Activated CD8-positive, alpha-beta memory T cell treated with anti-CD3 and anti-CD28 coated beads for 36 hours (primary cell): ENCODE results near the gene ZACN. TPM values are rescaled to one million over a fixed set of nuclear protein-coding genes. Genes with fewer than 3 reads are reported as not detected.
"Not testable (repeated sequence)": the region's sequence is repeated elsewhere in the genome, so short reads cannot be mapped to it uniquely, and the experiment has no call there.

Experiments used
- CTCF ChIA-PET: fragments of 350-600 bp; sonication (Branson Sonifier 250); formaldehyde crosslinking; loops from one replicate; lab custom pipeline; 2021; ENCODE audit warnings: antibody characterized with exemption; lab: Charles Lee
- POLR2A ChIA-PET: fragments of 350-600 bp; sonication (Branson Sonifier 250); formaldehyde crosslinking; loops from one replicate; lab custom pipeline; 2021; ENCODE audit warnings: antibody characterized with exemption; lab: Charles Lee
- total RNA-seq, 2 experiments: library from RNA; stranded (reverse); gene quantifications; one replicate each; pipeline ENCODE4 v1.2.3, GENCODE V29; 2021

The ZACN gene
- 1 to 10 TPM; 2.6 to 3.0 TPM for total RNA-seq

DNA sequence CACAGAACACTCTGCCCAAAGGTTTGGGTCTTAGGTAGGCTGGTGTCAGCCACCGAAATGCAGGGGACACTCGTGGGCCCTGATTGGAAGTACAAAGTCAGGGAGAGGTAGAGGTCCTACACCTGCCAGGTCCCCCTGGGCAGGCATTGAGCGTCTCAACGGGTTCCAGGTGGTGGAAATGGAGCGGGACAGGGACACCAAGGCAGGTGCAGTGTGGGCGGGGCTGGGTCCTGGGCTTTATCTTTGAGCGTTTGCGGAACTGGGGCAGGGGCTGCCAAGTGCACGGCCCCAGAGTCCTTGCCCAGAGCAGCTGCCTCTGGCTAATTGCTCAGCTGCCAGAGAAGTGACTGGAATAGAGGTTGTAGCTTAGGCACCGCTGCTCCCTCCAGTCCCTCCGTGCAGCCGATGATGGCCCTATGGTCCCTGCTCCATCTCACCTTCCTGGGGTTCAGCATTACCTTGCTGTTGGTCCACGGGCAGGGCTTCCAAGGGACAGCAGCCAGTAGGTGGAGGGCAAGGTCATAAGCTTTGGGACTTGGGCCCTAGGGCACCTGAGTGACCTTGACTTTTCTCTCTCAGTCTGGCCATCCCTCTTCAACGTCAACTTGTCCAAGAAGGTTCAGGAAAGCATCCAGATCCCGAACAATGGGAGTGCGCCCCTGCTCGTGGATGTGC lies at the start of gene ZACN:
TSS of gene ZACN (plus strand) at position 323 of the 675 bp plus-strand sequence. CDS start at position 406, 83 bp downstream.
- CTCF ChIA-PET, result interaction anchor here (1.0 to 1.5 kb wide), 3 partner anchors 42 to 200 kb away, joined by 3 to 7 read pairs (median 5); no protein-coding TSS in a partner anchor
- POLR2A ChIA-PET, result no interaction called here

GRCh38 chr17:76032073-76032779 lies 46.8 kb upstream of the ZACN start:
- ChIA-PET POLR2A (interaction anchor here (0.7 kb wide), 1 partner anchor 351 kb away, joined by 3 read pairs; no protein-coding TSS in a partner anchor), CTCF (interaction anchor here (0.5 kb wide), 1 partner anchor 23 kb away, joined by 3 read pairs; no protein-coding TSS in a partner anchor)

- ChIA-PET CTCF (interaction anchor here (1.7 kb wide), 1 partner anchor 247 kb away, joined by 5 read pairs; no protein-coding TSS in a partner anchor), POLR2A (no interaction called here)
Observed at GRCh38 chr17:76032780-76033108, 46.2 kb upstream of the ZACN start.

DNA sequence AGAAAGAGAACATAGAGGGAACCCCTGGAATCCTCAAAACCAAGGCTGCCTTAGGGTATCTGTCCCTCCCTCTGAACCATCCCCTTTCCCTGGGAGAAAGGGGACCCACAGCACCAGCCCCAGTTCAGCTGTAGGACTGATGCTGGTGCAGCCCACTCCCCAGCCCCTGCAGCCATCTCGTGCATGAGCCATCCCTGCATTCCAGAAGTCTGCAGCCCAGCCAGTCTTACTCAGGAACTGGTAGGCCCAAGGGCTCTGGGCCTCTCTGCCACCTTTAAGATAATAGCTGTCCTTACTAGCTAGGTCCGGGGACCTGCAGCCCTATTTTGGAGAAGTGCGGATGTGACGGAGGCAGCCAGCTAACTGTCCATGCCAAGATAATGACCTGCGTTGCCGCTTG lies 45.8 kb upstream of the ZACN start:
- POLR2A ChIA-PET, result no interaction called here

DNA sequence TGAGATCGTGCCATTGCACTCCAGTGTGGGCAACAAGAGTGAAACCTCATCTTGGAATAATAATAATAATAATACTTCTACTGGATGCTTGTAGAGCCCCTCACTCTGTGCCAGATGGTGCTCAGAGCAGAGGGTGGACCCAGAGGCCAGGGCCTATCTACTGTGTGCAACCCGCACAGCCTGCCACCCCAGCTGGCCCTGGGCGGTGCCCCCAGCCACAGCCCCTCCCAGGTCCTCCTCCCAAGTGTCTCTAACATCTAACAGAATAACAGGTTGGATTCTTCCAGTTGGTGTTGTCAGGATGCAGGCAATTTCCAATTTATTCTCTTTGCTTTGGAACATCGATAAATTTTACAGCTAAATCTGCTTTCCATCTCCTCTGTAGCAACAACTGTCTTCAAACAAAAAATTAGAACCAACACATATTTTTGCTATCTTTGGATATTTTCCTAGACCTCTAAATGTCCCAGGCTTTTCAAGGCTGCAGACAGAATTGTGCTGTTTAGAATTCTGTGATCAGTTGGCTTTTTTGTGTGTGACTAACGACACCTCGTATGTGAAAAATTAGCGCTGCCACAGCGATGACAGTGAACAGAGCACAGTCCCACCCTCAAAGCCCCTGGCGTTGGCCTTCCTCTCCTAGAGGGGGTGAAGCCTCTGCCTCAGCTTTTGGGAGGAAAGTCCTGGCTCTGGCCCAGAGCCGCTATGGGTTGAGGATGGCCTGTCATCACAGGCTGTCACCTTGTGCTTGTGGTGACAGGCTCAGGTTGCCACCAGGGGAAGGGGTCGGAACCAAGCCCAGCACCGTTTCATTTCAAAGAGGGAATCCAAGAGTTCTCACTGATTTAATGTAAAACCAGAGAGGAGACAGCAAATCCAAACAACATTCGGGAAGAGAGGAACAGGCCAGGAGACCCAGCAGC lies 44.3 kb upstream of the ZACN start:
- ChIA-PET CTCF (interaction anchor here (1.7 kb wide), 1 partner anchor 245 kb away, joined by 5 read pairs; no protein-coding TSS in a partner anchor), POLR2A (interaction anchor here (0.6 kb wide), 1 partner anchor 79 kb away, joined by 16 read pairs; no protein-coding TSS in a partner anchor)

More for the DNA sequence above, 45.8 kb upstream of the ZACN start:
- CTCF ChIA-PET, result interaction anchor here (0.6 to 1.7 kb wide), 2 partner anchors 117 to 246 kb away, joined by 5 to 8 read pairs; no protein-coding TSS in a partner anchor

- CTCF ChIA-PET, result no interaction called here
- POLR2A ChIA-PET, result interaction anchor here (0.8 kb wide), 1 partner anchor 67 kb away, joined by 4 read pairs; the partner anchor contains the start of gene EXOC7
Observed at GRCh38 chr17:76036497-76037261, 42.3 kb upstream of the ZACN start.

- ChIA-PET POLR2A (no interaction called here), CTCF (no interaction called here)
Observed at GRCh38 chr17:76038050-76038449, 40.9 kb upstream of the ZACN start.

- POLR2A ChIA-PET, result no interaction called here
- CTCF ChIA-PET, result interaction anchor here (0.6 kb wide), 1 partner anchor 59 kb away, joined by 3 read pairs; no protein-coding TSS in a partner anchor
Observed at GRCh38 chr17:76039121-76039520, 39.9 kb upstream of the ZACN start.

- ChIA-PET CTCF (interaction anchor here (2.1 kb wide), 1 partner anchor 26 kb away, joined by 5 read pairs; no protein-coding TSS in a partner anchor), POLR2A (no interaction called here)
Observed at GRCh38 chr17:76040376-76040775, 38.6 kb upstream of the ZACN start.

DNA sequence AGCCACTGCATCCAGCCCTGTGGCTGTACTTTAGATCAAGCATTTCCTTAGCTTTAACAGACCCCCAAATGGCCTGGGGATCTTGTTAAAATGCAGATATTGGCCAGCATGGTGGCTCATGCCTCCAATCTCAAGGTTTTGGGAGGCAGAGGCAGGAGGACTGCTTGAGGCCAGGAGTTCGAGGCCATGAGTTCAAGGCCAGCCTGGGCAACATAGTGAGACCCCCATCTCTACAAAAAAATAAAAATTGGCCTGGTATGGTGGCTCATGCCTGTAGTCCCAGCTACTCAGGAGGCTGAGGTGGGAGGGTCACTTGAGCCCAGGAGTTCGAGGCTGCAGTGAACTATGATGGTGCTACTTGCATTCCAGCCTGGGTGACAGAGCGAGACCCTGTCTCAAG lies 36.1 kb upstream of the ZACN start:
- POLR2A ChIA-PET, result not testable (repeated sequence)
- CTCF ChIA-PET, result interaction anchor here (0.5 kb wide), 1 partner anchor 82 kb away, joined by 3 read pairs; no protein-coding TSS in a partner anchor

GRCh38 chr17:76044475-76045007 lies 34.4 kb upstream of the ZACN start:
- CTCF ChIA-PET, result not testable (repeated sequence)
- POLR2A ChIA-PET, result interaction anchor here (0.5 kb wide), 1 partner anchor 249 kb away, joined by 6 read pairs; no protein-coding TSS in a partner anchor

DNA sequence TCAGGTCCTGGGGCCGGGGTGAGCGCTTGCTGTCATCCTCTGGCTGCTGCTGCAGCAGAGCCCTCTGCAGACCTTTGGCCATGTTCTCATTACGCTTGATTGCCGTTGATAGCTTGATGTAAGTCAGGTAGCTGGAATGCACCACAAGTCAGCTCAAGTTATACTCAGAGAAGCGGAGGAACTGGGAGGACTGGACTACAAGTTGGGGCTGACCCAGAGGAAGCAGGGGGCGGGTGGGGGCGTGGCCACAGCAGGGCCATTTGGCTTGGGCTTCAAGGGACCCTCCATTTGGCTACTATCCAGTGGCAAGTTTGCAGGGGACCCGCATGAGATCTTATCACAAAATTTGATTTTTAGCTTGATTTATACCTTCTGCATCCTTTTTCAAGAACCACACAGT lies 32.9 kb upstream of the ZACN start:
- ChIA-PET CTCF (interaction anchor here (0.6 to 1.7 kb wide), 2 partner anchors 19 to 45 kb away, joined by 6 to 10 read pairs; partner anchors contain the start of gene CDK3), POLR2A (no interaction called here)

- CTCF ChIA-PET, result no interaction called here
- POLR2A ChIA-PET, result no interaction called here
Observed at GRCh38 chr17:76048025-76048605, 30.9 kb upstream of the ZACN start.

GRCh38 chr17:76048711-76049110 lies 30.3 kb upstream of the ZACN start:
- CTCF ChIA-PET, result no interaction called here
- POLR2A ChIA-PET, result no interaction called here

GRCh38 chr17:76049239-76049638 lies 29.7 kb upstream of the ZACN start:
- ChIA-PET POLR2A (no interaction called here), CTCF (interaction anchor here (0.5 to 0.6 kb wide), 2 partner anchors 60 to 161 kb away, joined by 4 to 7 read pairs; no protein-coding TSS in a partner anchor)

DNA sequence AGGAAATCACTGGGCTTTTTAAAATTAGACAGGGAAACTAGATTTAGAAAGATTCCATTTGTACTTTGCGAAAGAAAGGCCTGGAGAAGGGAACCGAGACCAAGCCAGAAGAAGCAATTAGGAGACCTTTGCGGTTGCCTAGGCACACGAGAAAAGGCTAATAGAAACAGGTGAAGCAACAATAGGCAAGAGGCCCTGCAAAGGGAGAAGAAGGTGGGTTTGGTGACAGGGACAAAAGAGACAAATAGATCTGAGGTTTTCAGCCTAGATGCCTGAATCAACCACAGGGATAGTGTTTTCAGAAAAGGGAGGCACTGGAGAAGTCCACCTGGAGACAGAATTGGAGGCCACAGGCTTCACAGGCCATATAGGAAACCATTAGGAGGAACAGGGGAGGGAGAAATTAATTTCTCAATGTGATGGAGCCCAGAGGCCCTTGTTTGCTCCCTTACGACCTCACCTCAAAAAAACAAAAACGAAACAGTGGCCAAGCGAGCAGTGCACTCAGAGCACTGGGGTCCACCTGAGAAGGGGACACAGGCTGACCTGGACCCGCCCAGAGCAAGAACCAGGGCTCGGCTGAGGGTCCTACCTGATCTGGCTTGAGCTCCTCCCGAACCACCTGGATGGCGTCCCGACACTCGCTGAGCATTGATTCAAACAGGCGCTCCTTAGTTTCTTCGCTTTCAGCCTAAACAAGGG lies 29.0 kb upstream of the ZACN start:
- POLR2A ChIA-PET, result no interaction called here
- CTCF ChIA-PET, result interaction anchor here (0.6 kb wide), 1 partner anchor 60 kb away, joined by 7 read pairs; no protein-coding TSS in a partner anchor
